ENCODE measurements around the gene NOX4.
"Not testable (repeated sequence)": the region's sequence is repeated elsewhere in the genome, so short reads cannot be mapped to it uniquely, and the experiment has no call there.

GRCh38 chr11:89411112-89411511 is 80.1 kb downstream of the NOX4 start:
- TF ChIP-seq ZNF274 (IDR thresholded peaks at IDR 0.05; ENCODE audit: low read depth, low read length); YY1 (IDR thresholded peaks at IDR 0.05; ENCODE audit: insufficient read depth, insufficient read length): not testable (repeated sequence)

Data from NT2/D1 (cell line).